ENCODE measurements around the gene CASD1. TPM values are rescaled to one million over a fixed set of nuclear protein-coding genes. Genes with fewer than 3 reads are reported as not detected.

The CASD1 gene
- total RNA-seq = 12.5 and 17.1 TPM in 2 replicates

DNA sequence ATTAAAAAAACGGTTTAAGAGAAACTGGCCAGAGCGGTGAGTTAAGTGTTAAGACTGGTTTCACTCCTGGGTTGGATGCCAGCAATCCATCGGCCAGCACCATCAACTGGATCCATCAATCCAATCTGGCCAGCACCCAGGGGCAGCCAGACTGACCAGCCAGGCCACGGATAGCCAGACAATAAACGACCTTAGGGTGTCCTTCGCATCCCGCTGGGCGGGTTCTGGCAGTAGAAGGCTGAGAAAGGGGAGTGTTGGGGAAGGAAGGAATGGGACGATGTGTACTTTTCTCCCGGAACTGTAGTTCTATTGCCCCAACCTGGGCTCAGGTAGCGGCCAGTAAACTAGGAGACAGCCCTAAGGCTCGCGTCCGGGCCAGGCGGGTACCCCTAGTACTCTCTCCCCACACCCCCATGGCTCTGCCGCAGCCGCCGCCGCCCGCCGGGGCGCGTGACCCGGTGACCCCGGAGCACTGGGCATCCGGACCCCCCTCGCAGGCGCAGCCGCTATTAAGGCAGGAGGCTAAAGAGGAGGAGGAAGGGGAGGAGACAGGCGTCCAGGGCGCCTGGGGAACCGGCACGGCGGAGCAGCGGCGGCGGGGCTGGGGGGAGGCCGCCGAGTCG is at the start of gene CASD1:
Gene CASD1, plus strand, starts transcription at position 546 of the 623 bp plus-strand sequence. CDS start 276 bp downstream, outside the sequence.
- intact Hi-C loops (cut with micrococcal nuclease) = loop anchor here (1.0 to 5.0 kb wide), 2 partner anchors 8 to 1277 kb away; partner anchors contain the start of gene VPS50

DNA sequence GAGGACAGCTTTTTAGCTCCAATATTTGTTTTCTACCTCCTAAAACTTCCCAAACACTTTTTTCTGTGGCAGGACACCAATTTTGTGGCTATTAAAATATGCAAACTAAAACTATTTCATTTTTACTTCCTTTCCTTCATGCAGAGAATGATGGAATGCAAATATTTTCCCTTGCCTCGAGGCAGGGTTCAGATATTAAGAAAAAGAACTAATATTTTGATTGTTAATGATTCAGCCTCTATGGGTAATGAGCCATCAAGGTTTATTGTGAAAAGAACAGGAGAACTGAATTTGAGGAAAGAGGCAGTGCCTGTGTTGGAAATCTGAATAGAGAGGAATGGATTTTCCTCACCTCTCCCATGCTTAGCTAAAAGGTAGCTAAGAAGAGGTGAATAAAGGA is 43.1 kb upstream of the CASD1 start:
- intact Hi-C loops (cut with micrococcal nuclease) = no loop called here

DNA sequence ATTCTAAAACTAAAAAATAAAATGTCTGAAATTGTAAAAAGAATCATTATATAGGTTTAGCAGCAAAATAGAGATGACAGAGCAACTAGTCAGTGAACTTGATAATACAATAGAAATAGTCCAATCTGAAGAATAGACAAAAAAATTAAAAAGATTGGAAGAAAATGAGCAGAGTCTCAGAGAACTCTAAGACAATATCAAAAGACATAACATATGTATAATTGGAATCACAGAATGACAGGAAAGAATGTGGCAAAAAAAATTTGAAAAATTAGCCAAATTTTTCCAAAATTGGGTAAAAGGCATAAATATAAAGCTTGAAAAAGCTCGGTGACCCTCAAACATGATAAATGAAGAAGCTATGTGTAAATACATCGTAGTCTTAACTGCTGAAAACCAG is 38.0 kb upstream of the CASD1 start:
- intact Hi-C loops (cut with micrococcal nuclease) = no loop called here

DNA sequence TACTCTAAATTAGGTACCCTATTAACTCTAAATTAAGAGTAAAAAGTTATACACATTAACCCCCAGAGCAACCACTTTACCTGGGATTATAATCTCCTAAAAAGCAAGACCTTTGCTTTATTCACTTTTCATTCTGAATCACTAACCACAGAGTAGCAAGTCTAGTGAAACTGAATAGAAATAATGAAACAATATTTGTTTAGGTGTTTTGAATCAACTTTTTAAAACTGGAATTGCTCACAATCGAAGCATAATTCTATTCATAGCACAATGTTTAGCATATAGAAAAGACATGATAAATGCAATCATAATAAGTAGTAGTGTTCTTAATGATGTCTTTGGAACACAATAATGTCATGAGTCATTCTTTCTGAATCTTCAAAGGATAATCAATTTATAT is 37.0 kb upstream of the CASD1 start:
- intact Hi-C loops (cut with micrococcal nuclease) = no loop called here

DNA sequence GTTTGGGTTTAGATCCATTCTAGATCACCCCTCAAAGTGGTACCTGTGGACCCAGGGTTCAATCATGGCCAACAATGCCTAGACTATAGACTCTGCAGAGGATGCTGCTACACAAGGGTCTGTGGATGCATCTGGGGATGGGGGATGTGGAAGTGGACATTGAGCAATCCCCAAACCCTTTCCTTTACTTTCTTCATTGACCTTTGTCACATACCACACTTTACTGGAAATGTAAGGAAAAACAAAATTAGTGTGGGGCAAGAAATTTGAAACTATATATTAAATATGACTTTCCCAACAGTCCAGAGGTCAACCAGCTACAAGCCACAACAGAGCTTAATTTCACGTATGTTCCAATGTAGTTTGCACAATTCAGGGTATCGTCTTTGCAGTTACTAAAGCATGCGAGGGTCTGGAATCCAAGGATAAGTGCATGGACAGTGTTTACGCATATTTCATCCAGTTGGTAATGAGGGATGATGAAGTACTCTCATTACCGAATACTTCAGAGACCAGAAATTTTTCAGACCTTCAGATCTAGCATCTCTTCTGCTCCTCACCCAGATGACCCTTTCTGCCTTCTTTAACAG is 33.3 kb upstream of the CASD1 start:
- intact Hi-C loops (cut with micrococcal nuclease) = no loop called here

DNA sequence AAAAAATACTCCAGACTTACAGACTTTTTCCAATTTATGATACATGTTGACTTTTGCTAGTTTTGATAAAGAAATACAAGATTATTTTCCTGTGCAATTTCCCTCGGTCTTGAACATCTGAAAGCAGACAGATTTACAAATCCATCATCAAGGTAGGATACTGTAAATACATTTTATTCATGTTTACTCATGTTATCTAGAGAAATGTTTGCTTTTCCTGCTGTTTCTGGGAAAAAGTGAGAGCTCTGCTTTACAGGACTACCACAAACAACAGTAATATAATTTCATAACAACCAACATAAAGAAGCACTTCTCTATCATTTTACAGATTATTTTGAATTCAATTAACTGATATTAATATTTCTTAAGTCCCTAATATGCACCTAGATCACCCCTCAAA is 31.7 kb upstream of the CASD1 start:
- intact Hi-C loops (cut with micrococcal nuclease) = no loop called here

DNA sequence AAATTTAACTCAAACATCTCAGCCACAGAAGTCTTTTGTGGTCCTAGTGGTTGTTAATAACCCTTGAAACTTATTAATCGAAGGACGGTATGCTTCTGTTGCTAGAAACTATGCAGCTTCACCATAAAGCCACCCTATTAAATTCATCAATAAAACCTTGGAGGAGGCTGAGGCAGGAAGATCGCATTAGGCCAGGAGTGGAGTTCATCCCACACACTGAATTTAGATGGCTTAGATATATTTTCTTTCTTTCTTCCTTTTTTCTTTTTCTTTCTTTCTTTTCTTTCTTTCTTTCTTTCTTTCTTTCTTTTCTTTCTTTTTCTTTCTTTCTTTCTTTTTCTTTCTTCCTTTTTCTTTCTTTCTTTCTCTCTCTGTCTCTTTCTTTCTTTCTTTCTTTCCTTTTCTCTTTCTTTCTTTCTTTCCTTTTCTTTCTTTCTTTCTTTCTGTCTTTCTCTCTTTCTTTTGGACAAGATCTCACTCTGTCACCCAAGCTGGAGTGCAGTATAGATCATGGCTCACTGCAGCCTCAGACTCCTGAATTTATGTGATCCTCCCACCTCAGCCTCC is 30.9 kb upstream of the CASD1 start:
- intact Hi-C loops (cut with micrococcal nuclease) = no loop called here

DNA sequence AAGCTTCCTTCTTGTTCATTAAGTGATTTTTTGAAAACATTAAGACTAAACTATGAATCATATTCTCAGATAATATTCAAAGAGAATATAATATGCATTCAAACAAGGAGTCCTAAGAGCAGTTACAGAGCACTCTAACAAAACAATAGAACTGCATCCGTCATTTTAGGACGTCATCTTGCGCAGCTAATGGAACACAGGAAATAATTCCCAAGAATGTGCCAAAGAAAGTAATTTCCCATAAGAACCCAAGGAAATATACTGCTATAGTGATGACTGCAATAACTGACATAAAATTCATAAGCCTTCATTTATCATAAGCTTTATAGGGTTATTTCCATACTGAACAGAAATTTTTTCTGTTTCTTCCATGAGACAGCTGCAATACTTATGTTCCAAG is 28.3 kb upstream of the CASD1 start:
- intact Hi-C loops (cut with micrococcal nuclease) = no loop called here

DNA sequence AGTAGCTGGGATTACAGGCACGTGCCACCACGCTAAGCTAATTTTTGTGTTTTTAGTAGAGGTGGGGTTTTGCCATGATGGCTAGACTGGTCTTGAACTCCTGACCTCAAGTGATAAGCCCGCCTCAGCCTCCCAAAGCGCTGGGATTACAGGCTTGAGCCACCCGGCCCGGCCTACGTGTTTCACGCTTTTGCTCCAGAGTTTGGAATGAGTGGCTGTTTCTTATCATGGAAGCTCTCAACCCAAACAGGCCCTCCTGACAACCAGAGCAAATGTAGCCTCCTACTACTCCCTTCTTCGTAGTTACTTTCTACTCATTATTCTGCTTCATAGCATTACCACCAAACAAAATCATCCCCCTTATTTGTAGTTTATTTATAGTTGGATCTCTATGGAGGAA is 26.8 kb upstream of the CASD1 start:
- intact Hi-C loops (cut with micrococcal nuclease) = no loop called here

DNA sequence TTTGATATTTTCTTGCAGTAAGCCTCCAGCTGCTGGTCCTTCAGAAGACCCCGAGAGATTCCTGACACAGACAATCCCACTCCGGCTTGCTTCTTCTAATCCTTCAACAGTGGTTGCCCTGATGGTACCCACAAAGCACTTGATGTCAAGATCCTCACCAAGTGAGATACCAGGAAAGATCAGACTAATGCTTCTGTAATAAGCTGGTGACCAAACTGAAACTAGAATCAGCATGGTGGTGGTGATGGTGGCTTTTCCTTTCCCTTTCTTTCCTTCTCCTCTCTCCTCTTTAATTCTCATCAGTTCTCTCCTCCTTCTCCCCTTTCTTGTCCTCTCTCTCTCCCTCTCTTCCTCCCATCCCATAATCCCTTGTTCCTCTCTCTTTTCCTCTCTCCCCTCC is 25.8 kb upstream of the CASD1 start:
- intact Hi-C loops (cut with micrococcal nuclease) = no loop called here

DNA sequence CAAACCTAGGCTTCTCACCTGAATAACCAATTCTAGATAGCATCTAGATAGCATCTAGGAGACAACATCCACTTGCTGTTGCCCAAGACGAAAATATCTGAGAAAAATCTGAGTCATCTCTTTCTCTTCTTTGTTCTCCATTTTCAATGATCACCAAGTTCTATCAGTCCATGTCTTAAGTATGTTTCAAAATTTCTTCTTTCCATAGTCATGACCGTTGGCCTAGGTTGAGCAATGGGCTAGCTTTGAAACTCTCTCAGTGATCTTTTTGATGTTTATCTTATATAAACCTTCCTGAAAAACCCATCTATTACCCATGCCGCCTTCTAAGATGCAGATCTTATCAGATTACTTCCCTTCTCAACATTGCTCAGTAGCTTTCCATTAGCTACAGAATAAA is 23.4 kb upstream of the CASD1 start:
- intact Hi-C loops (cut with micrococcal nuclease) = no loop called here

DNA sequence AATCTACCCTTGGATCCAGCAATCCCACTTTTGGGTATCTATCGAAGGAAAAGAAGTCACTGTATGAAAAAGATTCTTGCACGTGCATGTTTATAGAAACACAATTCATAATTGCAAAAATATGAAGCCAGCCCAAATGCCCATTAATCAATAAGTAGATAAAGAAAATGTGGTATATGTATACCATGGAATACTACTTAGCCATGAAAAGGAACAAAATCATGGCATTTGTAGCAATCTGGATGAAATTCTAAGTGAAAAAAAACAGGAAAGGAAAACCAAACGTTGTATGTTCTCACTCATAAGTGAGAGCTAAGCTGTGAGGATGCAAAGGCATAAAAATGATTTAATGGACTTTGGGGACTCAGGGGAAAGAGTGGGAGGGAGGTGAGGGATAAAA is 18.2 kb upstream of the CASD1 start:
- intact Hi-C loops (cut with micrococcal nuclease) = no loop called here

DNA sequence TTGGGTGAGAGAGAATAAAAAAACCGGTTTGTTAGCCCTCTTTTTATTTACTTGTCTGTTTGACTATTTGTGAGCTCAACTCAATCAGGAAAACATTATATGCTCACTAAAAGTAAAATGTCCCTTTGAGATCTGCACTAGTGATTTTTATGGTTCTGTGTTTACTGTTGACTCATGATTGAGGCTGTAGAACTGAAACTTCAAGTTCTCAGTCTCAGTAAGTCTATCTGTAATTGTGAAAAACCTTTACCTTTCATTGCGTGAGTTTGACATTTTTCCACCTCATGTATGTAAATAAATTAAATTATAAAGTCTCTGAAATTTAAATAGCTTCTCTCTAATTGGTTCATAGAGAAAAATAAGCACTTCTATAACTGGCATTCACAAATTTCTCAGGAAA is 17.0 kb upstream of the CASD1 start:
- intact Hi-C loops (cut with micrococcal nuclease) = no loop called here

DNA sequence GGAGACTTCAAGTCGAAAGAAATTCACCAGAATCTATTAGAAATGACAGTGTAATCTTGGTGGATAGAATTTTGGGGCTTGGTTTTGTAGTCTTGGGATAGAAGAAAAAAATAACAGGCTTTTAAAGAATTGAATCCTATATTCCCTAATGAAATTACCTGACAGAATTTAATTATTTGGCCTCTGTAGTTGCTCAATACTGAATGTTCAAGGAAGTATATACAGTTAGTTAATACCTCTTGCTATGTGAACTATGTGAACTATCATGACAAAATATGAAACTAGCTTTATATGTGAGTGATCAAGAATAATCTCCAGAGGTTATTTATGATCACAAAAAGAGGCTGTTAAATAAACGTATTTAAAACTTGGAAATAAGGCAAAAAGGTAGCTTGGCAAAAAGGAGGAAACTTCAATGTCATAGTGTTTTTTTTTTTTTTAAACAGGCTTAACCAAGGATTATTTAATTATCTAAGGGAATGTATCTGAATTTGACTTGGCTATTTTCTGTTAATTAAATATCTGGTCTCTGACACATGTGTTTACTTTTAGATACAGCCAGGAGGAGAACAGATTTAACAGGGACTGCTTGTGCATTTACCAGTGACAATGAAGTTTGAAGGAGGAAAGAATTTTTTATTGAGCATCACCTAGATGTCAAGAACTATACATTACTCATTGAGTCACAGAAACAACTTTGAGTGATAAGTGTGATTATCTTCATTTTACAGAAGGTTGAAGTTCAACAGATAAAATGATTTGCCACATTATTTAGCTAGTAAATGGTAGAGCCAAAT is 11.5 kb upstream of the CASD1 start:
- intact Hi-C loops (cut with micrococcal nuclease) = no loop called here

DNA sequence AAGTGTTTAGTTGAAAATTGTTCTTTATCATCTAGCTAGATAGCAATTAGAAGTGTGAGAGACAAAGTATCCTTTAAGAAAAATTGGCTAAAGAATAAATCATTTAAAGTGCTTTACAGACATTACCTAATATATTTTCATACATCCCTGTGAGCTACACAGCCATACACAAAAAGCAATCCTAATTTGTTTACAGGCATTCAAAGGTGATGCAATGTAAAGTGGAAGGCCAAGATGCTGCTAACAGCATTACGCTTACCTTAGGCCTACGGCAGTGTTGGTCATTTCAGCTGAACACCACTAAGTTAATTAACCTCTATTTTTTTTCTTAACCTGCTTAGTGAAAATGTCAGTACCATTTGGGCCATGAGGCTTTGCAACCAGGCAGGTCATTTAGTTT is 10.7 kb upstream of the CASD1 start:
- intact Hi-C loops (cut with micrococcal nuclease) = no loop called here

DNA sequence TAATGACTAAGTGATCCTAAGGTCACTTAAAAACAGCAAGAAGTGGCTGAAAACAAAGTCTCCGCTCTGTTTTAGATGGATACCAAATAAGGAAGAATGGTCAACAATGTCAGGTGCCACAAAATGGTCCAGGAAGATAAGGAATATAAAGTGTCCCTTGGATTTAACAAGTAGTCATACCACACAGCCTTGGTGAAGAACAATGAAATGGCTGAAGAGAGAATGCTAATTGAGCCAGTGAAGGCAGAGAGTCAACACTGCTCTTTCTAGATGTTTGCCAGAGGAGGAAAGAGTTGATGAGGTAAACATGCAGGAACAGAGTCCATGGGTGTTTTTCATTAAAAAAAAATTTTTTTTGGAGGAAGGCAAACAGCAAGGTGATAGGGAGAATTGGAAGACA is 2.1 kb upstream of the CASD1 start:
- intact Hi-C loops (cut with micrococcal nuclease) = loop anchor here (5.0 kb wide), 1 partner anchor 1275 kb away; the partner anchor contains the start of gene VPS50

DNA sequence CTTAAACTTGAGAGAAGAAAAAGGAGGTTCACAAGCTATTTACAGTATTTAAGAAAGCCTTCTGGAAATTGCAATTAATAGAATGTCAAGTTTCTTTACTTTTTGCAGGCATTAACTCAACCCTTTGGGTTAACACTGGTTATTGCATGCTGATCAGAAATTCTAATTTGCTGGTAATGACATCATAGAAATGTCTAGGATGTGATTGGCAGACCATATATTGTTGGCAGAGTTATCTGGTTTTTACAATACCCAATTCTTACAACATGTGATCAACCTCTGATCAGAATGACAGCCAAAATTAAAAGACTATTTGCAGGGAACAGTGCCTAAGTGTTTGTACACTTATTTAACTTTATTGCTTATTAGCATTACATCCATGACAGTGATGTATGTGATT is 1.6 kb upstream of the CASD1 start:
- intact Hi-C loops (cut with micrococcal nuclease) = loop anchor here (5.0 kb wide), 1 partner anchor 1276 kb away; the partner anchor contains the start of gene VPS50

DNA sequence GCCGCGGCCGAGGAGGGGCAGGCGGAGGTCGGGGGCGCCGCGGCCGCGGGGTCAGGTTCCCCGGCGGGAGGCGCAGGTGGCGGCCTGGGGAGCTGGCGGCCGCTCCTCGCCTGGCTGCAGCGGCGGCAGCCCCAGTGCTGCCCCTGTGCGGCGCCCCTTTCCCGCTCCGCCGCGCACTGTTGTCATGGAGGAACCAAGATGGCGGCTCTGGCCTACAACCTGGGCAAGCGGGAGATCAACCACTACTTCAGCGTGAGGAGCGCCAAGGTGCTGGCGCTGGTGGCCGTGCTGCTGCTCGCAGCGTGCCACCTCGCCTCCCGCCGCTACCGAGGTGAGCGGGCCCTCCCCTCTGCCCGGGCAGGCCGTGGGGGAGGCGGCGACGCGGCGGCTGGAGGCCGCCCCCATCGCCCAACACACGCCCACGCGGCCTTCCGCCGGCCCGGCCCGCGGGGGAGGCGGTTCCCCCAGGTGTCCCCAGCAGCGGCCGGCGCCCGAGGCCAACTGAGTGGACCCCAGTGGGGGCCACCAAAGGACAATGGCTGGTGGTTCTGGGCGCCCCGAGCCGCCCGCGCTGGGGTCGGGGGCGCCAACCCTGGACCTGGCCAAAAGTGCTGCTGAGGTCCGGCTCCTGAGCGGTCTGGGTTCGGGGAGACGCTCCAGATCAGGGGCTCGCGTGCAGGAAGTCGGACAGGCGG is 425 bp downstream of the CASD1 start:
- intact Hi-C loops (cut with micrococcal nuclease) = loop anchor here (1.0 to 5.0 kb wide), 5 partner anchors 7 to 1278 kb away; partner anchors contain the start of genes BET1 and VPS50

DNA sequence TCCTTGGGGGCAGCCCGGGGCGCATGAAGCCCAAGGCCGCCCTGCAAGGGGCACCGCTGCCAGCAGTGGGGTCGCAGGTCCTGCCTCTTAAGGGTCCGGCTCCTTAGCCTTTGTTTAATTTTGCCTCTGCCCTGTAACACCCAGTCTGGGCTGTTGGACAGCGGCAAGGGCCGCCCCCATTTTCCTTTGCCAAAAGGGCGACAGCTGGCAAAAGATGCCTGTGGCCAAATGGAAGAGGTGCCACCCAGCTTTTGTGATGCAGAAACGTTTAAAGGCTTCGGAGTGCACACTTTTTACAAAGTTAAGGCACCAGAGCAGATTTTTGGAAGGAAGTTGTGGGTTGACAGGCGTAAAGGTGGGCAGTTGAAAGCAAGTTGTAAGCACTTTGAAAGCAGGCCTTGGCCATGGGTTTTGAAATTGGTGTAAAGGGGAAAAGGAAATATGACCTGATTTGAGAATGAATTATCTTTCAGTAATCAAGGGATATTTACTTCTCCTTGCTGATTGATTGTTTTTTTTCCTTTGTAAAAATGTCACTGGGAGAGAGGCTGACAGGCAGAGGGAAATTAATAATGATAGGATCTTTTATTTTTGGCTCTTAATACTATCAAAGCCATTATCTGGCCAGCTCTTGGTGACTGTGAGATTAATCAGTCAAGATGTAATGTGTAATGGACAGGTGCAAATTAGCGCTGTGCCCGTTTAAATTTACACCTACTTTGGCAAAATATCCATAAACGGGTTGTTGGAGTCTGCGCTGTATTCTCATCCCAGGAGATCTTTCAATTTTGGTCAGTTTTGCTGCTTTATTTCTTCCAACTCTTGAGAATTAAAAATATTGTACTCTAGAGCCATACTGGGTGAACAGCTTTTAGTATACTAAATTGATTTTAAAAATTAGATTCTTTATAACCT is 1.2 kb downstream of the CASD1 start:
- intact Hi-C loops (cut with micrococcal nuclease) = loop anchor here (1.0 to 5.0 kb wide), 3 partner anchors 114 to 507 kb away; partner anchors contain the start of gene BET1

DNA sequence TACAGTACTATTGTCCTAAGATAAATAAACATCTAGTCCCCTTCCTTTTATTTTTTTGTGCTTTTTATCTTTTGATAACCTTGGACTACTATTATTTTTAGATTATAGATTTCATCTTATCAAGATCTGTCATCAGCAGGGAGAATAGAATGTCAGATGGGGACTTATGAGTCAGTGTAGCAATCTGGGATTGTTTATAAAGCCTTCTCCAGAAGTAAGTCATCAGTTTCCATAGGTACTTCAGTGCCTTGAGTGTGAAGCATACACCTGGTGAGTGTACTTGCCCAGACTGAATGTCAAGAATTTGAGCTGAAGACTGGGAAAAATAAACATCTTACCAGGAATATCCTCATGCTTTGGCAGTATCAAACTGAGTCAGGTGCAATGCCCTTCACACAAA is 2.1 kb downstream of the CASD1 start:
- intact Hi-C loops (cut with micrococcal nuclease) = loop anchor here (5.0 kb wide), 1 partner anchor 114 kb away; no protein-coding TSS in a partner anchor

Data from T-helper 2 cell treated with Interferon-gamma antibody and Interleukin-4, amounts not matched to agents 100 ng/mL and 5 ng/mL, for 36 hours (primary cell).